Measurements from ENCODE around the gene FIP1L1.
A peak's percentile ranks its signal among the peaks of the same experiment; 100 is the strongest.

The FIP1L1 gene

GRCh38 chr4:53501561-53501960 lies 124.1 kb downstream of the FIP1L1 start:
- Histone ChIP-seq H3K4me1 (ENCODE audit: insufficient read depth, low read length, poor library complexity, severe bottlenecking) (no peaks in the 10 kb centered on the region), H3K27me3 (ENCODE audit: insufficient read depth, low read length, poor library complexity, severe bottlenecking) (no peaks in the 10 kb centered on the region), H4K20me1 (ENCODE audit: insufficient read depth, low read length, poor library complexity, severe bottlenecking) (no peaks in the 10 kb centered on the region), H3K9ac (ENCODE audit: low read depth, low read length, poor library complexity, severe bottlenecking) (no peak overlapping the region), H3K4me3 (ENCODE audit: low read length, poor library complexity, severe bottlenecking) (no peak overlapping the region), H3K79me2 (ENCODE audit: insufficient read depth, low read length) (no peaks in the 10 kb centered on the region), H3K9me3 (ENCODE audit: insufficient read depth, low read depth, low read length) (no peaks in the 10 kb centered on the region), H3K36me3 (ENCODE audit: insufficient read depth, low read length) (no peaks in the 10 kb centered on the region), H3K4me2 (ENCODE audit: low read depth, low read length, poor library complexity, severe bottlenecking) (no peak overlapping the region), H2AFZ (ENCODE audit: low read length) (no peak overlapping the region), H3F3A (ENCODE audit: low read depth) (no peaks in the 10 kb centered on the region), H3K9me2 (replicated peaks; ENCODE audit: low read depth, low read length) (no peaks in the 10 kb centered on the region)
- TF ChIP-seq EZH2phosphoT487 (IDR thresholded peaks at IDR 0.05; ENCODE audit: borderline replicate concordance) (no peak), CTCF (conservative IDR thresholded peaks at IDR 0.05; ENCODE audit: low read length) (no peak)

GRCh38 chr4:53502094-53502493 lies 124.7 kb downstream of the FIP1L1 start:
- Histone ChIP-seq H3K4me3 (ENCODE audit: low read length, poor library complexity, severe bottlenecking) (no peak overlapping the region), H3K4me1 (ENCODE audit: insufficient read depth, low read length, poor library complexity, severe bottlenecking) (no peaks in the 10 kb centered on the region), H3F3A (ENCODE audit: low read depth) (no peaks in the 10 kb centered on the region), H3K9me2 (replicated peaks; ENCODE audit: low read depth, low read length) (no peaks in the 10 kb centered on the region), H3K9me3 (ENCODE audit: insufficient read depth, low read depth, low read length) (no peaks in the 10 kb centered on the region), H4K20me1 (ENCODE audit: insufficient read depth, low read length, poor library complexity, severe bottlenecking) (no peaks in the 10 kb centered on the region), H3K79me2 (ENCODE audit: insufficient read depth, low read length) (no peaks in the 10 kb centered on the region), H3K4me2 (ENCODE audit: low read depth, low read length, poor library complexity, severe bottlenecking) (no peak overlapping the region), H3K36me3 (ENCODE audit: insufficient read depth, low read length) (no peaks in the 10 kb centered on the region), H2AFZ (ENCODE audit: low read length) (no peak overlapping the region), H3K27me3 (ENCODE audit: insufficient read depth, low read length, poor library complexity, severe bottlenecking) (no peaks in the 10 kb centered on the region), H3K9ac (ENCODE audit: low read depth, low read length, poor library complexity, severe bottlenecking) (no peak overlapping the region)
- TF ChIP-seq CTCF (conservative IDR thresholded peaks at IDR 0.05; ENCODE audit: low read length), result no peak
- TF ChIP-seq EZH2phosphoT487 (IDR thresholded peaks at IDR 0.05; ENCODE audit: borderline replicate concordance), result no peak

GRCh38 chr4:53505947-53506346 lies 128.5 kb downstream of the FIP1L1 start:
- Histone ChIP-seq H3K27me3 (ENCODE audit: insufficient read depth, low read length, poor library complexity, severe bottlenecking) (no peaks in the 10 kb centered on the region), H3K4me1 (ENCODE audit: insufficient read depth, low read length, poor library complexity, severe bottlenecking) (peaks cover 5% of the 10 kb centered on the region), H4K20me1 (ENCODE audit: insufficient read depth, low read length, poor library complexity, severe bottlenecking) (no peaks in the 10 kb centered on the region), H3K9me2 (replicated peaks; ENCODE audit: low read depth, low read length) (no peaks in the 10 kb centered on the region), H3K9me3 (ENCODE audit: insufficient read depth, low read depth, low read length) (no peaks in the 10 kb centered on the region), H2AFZ (ENCODE audit: low read length) (no peak overlapping the region), H3K4me2 (ENCODE audit: low read depth, low read length, poor library complexity, severe bottlenecking) (no peak overlapping the region), H3K36me3 (ENCODE audit: insufficient read depth, low read length) (no peaks in the 10 kb centered on the region), H3K79me2 (ENCODE audit: insufficient read depth, low read length) (no peaks in the 10 kb centered on the region), H3K9ac (ENCODE audit: low read depth, low read length, poor library complexity, severe bottlenecking) (no peak overlapping the region), H3K4me3 (ENCODE audit: low read length, poor library complexity, severe bottlenecking) (no peak overlapping the region), H3F3A (ENCODE audit: low read depth) (no peaks in the 10 kb centered on the region)
- TF ChIP-seq CTCF (conservative IDR thresholded peaks at IDR 0.05; ENCODE audit: low read length) (peak; percentile 23; the same call in 1 of the 2 replicates), EZH2phosphoT487 (IDR thresholded peaks at IDR 0.05; ENCODE audit: borderline replicate concordance) (no peak)

Data from Loucy (cell line).